Fibroblast of skin of back (primary cell): ENCODE measurements around the gene SSRP1.
"Not testable (repeated sequence)": the region's sequence is repeated elsewhere in the genome, so short reads cannot be mapped to it uniquely, and the experiment has no call there.

Source experiments
- DNase-seq: peaks from one replicate; pipeline ENCODE4 v3.0.0-alpha.2; 2013

SSRP1 gene

DNA sequence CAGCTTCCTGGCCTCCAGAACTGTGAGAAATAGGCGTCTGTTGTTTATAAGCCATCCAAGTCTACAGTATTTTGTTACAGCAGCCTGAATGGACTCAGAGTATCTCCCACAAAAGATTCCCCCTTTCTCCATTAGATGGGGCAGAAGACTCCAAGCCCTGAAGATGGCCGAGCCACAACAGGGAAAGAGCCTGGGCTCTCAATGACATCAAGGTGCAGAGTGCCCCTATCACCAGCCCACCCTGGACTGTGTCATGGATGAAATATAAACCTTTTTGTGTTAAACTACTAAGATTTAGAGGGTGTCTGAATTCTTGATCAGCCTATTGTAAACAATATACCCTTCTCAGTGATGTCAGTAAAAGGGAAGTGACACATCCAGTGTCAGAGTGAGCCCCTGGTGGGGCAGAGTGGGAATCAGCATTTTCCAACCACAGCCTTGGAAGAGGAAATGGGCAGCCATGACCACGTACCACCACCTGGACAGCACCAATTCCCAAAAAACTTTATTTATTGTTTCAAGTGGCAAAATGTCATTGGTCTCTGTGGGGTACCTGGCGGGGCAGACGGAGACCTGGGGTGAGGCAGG, 36.4 kb downstream of the SSRP1 start:
- no peak for DNase-seq

DNA sequence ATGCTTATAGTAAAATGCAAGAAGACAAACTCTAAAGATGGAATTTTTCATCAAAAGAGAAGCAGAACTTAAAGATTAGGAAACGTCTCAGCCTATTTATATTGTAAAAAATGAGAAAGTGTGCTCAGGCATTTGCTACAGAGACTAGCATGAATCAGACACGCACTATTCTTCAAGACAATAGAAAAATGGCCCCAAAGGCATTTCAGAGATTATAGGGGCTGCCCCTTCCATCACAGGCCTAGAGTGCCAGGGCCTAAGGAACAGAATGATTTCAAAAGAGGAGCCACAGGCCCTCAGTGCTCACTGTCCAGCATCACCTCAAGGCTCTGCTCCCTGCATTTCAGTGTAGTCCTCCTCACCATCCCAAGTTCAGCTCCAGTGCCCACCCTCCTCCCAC, 38.5 kb downstream of the SSRP1 start:
- no peak for DNase-seq

DNA sequence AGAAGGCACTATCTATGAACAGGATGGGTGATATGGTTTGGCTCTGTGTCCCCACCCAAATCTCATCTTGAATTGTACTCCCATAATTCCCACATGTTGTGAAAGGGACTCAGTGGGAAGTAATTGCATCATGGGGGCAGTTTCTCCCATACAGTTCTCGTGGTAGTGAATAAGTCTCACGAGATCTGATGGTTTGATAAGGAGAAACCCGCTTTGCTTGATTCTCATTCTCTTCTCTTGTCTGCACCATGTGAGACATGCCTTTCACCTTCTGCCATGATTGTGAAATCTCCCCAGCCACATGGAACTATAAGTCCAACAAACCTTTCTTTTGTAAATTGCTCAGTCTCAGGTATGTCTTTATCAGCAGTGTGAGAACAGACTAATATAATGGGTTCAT, 39.5 kb downstream of the SSRP1 start:
- not testable (repeated sequence) for DNase-seq

DNA sequence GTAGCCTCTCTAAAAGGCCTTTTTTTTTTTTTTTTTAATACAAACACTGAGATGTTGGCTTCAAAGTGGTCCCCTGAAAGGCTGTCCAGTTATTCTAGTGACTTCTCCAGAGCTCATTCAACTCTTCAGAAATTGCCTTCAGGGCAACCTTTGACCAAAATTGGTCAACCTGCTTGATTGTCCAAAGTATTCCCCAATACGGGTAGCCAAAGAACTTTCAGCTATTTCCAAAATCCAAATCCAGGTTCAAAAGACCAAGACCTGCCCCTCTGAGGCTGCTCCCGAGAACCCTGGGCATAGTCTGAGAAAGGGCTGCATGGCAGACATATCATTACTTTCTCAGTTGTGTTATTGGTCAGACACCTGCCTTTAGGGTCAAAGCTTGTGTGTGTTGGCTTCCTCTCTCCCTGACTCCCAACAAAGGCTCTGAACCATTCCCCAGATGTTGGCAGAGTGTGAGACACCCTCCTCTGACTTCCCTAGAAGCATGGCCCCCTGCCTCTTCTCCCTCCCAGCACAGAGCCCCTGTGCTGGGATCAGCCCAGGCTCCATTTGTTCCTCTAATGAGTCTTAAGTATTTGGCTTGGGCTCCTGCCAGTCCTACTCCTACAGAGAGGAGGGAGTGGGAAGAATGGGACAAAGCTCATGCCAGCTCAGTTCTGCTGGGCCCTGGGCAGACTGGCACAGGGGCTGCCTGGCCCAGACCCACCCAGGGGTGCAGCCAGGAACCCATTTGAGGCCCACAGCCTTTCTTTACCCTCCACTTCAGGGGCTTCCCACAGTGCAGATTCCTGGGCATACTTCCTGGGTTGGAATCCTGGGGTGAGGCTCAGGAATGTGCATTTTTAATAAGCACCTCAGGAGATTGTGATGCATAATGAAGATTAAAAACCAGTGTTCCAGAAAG, 41.2 kb downstream of the SSRP1 start:
- peak; percentile 64 for DNase-seq

DNA sequence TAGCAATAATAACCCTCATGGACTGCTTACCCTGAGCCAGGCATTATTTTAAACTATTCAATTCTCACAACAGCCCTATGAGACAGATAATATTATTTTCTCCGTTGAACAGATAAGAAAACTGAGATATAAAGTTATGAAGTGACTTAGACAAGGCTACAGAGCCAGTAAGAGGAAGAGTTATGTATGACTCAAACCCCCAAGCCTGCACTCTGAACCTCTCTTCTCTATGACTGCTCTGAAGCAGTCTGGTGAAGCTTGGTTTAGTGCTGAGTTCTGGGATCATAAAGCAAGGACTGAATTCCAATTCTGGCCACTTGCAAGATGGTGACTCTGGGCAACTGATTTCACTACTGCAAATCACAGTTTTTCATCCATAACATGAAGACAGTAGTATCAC, 45.4 kb downstream of the SSRP1 start:
- DNase-seq, result peak; percentile 56

DNA sequence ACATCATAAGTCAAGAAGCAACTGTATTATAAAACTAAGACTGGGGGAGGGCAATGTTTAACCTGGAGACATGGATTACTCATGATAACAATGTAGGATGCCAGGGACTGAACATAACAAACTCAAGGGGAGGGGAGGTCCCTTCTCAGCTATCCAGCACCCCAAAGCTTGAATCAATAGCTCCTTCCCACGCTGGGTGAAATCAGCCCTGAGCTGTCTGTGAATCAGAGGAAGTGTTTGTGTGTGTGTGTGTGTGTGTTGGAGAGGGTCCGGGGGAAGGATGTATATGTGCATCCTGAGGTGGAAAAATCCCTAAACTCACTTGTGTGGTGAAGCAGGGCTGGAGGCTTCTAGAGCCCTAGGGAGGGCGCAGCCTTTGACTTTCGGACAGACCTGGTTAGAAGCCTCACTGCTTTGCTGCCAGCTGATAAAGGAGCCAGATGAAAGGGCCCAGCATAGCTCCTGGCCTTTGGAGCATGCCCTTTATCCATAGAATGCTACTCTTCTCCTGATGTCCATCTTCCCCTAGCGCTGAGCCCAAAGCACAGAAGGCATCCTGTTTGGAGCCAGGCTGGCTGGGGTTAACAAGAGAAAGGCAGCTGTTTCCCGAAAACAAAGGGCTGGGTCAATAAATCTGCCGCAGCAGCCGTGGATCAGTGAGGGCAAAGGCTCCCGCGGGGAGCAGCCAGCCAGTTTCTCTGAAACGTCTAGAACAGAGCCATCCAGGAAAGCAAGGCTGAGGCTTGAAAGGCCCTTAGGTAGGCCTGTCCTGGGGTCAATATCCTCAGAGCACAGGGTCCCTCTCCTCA, 46.7 kb downstream of the SSRP1 start:
- DNase-seq, result peak; percentile 66

DNA sequence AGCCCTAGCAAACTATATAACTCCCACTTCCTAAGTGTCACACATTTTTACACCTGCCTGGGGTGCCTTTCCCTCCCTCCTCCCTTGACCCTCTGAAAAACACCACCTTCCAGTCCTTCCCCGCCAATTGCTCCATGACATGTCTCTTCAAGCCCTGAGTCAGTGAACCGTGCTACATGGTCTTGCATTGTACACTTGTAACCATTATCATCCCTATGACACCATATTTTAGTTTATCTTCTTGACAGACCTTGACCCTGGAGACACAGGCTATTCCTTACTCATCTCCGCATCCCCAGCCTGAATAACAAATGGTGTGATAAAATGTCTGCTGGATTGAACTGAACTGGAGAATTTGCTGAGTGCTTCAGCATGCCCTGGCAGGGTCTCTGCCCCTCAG, 47.8 kb downstream of the SSRP1 start:
- no peak for DNase-seq

DNA sequence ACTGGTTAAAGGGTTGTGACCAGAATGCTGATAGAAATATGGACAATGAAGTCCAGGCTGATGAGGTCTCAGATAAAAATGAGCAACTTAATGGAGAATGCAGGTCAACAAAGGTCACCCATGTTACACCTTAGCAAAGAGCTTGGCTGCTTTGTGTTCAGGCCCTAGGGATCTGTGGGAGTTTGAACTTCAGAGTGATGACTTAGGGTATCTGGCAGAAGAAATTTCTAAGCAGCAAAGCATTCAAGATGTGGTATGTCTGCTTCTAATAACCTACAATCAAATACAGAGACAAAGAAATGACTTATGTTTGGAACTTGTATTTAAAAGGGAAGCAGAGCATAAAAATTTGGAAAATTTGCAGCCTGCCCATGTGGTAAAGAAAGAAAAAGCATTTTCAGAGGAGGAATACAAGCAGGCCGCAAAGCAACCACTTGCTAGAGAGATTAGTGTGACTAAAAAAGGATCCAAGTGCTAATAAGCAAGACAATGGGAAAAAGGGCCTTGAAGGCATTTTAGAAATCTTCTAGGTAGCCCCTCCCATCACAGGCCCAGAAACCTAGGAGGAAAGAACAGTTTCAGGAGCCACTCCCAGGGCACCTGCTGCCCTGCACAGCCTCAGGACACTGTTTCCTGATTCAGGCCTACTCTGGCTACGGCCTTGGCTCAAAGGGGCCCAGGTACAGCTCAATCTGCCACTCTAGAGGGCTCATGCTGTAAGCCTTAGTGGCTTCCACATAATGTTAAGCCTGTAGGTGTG, 52.3 kb downstream of the SSRP1 start:
- DNase-seq, result no peak

DNA sequence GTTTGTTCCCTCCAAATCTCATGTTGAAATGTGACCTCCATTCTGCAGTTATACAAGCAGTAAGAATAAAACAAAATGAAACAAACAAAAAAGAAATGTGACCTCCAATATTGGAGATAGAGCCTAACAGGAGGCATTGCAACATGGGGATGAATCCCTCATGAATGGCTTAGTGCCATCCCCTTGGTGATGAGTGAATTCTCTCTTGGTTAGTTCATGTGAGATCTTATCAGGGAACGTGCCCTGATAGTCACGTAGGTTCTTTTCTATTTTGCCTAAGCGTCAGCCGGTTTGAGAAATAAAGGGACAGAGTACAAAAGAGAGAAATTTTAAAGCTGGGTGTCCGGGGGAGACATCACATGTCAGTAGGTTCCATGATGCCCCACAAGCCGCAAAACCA, 54.1 kb downstream of the SSRP1 start:
- DNase-seq, result not testable (repeated sequence)

DNA sequence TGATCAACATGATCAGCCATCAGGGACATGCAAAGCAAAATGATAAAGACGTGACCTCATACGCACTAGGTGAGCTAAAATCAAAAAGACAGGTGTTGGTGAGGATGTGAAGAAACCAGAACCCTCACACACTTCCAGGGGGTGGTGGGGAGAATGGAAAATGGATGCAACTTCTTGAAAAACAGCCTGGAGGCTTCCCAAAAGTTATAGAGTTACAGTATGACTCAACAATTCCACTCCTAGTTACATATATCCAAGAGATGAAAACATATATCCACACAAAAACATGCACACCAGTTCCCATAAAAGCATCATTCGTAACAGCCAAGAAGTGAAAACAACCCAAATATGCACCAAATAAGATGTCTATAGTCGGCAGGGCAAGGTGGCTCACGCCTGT, 56.6 kb downstream of the SSRP1 start:
- DNase-seq, result peak; percentile 74

DNA sequence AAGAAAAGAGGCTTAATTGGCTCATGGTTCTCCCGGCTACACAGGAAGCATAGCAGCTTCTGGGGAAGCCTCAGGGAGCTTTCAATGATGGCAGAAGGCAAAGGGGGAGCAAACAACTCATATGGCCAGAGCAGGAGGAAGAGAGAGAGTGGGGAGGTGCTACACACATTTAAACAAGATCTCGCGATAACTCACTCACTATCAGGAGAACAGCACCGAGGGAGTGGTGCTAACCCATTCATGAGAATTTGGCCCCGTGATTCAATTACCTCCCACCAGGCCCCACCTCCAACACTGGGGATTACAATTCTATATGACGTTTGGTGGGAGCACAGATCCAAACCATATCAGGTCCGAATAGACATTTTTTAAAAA, 57.0 kb downstream of the SSRP1 start:
- no peak for DNase-seq

DNA sequence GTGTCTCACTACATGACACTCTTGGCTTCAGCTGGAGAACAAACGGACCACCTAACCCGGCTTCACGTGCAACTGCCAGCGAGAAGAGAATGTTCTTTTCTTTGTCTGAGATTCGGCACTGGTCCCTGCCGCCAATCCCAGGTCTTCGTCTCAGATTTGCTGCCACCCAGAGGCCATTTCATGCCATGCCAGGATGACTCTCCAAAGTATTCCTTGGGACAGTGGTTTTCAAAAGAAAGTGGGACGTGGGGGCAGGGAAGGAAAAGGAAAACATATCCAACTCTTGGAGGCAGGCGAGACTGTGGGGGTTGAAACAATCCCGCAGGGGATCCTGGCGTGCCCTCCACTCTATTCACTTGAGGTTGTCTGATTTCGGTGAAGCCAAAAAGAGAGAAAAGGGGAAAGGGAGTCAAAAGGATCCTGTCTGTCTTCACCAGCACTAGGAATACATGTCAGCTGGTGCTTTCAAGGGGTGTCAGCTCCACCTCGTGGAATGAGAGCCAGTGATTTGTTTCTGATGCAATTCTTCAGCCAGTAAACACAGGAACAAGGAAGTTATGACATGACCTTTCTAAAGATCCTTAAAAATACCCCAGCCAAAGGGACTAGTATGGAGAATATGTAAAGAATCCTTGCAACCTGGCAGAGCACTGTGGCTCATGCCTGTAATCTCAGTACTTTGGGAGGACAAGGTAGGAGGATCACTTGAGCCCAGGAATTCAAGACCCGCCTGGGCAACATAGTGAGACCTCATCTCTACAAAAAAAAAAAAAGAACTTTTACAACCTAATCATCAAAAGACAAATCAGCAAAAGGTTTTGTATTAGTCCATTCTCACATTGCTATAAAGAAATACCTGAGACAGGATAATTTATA, 57.6 kb downstream of the SSRP1 start:
- DNase-seq, result peak; percentile 86

DNA sequence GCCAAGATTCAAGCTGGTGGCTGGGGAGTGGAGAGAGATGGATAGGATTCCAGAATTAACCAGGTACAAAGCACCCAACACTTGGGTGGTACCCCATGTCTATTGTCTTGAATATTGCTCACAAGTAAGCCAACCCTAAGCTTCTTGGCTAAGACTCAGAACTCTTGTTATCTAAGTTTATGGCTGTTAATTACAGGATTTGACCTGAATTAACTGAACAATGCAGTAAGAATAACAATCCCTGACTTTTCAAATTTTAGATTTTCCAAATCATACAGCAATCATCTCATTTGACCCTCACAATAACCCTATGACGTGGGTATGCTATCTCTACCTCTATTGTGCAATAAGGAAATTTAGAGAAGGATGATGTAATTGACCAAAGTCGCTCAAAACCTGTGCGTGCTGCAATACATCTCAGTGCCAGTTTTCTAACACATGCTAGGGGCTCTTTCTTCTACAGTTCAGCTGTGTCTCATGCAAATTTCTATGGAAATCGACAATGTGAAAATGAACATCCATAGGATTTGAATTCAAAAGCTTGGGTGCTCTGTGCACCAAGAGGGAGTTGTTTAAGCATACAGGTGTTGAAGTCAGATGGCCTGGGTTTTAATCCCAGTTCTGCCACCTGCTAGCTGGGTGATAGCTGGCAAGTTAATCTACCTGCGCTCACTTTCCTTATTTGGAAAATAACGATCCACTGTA, 58.6 kb downstream of the SSRP1 start:
- DNase-seq, result no peak

DNA sequence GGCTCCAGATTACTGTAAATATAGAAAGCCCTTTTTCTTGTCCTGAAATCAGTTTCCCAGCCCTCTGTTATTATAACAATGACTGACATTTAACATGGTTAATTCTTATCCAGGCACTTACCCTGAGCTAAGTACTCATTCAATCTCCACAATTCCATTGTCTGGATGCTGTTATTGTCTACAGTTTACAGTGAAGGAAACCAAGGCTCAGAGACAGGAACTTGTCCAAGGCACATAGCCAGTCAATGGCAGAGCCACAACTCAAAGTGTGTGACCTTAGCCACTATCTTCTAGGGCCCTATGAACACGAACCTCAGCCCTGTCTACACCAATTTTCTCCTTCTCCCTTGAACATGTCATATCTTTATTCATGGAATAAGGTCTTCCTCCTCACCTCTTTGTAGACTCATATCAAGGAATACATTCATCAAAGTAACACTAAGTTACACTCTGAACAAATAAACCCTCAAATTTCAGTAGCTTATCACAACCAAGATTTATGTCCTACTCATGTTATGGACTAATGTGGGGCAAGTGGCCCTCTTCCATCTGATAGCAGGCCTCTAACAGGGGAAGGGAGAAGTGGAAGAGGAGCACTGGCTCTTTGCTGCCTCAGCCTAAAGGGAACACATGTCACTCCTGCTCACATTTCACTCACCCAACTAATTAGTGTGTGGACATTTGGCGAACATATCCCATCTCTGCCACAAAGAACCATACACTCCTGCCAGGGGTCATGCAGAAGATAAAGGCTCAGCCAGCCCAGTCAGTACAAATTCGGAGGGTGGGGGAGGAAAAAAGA, 59.3 kb downstream of the SSRP1 start:
- DNase-seq, result no peak
